Mucosa of gallbladder (tissue), 1 donor: ENCODE data around the gene XYLT1. TPM values are rescaled to one million over a fixed set of nuclear protein-coding genes. Genes with fewer than 3 reads are reported as not detected.

Experiments
- DNase-seq: peaks from one replicate; pipeline ENCODE4 v3.0.0-alpha.2; 2020; ENCODE audit warnings: low spot score
- total RNA-seq: library from RNA; stranded (reverse); gene quantifications from one replicate; pipeline ENCODE4 v1.2.1, GENCODE V29; 2021
- donor health status: DM: no; HTN: no; CAD: no.

XYLT1 gene
- total RNA-seq, 1 donor from 2014 or later = 8.6 TPM

- no peak for DNase-seq
Observed at GRCh38 chr16:17287166-17287800, 183.5 kb downstream of the XYLT1 start.

- DNase-seq = no peak
Observed at GRCh38 chr16:17286443-17286842, 184.3 kb downstream of the XYLT1 start.

- DNase-seq = no peak
Observed at GRCh38 chr16:17283016-17283415, 187.7 kb downstream of the XYLT1 start.

- no peak for DNase-seq
Observed at GRCh38 chr16:17282247-17282646, 188.5 kb downstream of the XYLT1 start.

- no peak for DNase-seq
Observed at GRCh38 chr16:17281052-17281451, 189.7 kb downstream of the XYLT1 start.

- DNase-seq = no peak
Observed at GRCh38 chr16:17278988-17279387, 191.8 kb downstream of the XYLT1 start.

- peak; percentile 59 for DNase-seq
Observed at GRCh38 chr16:17277981-17278381, 192.8 kb downstream of the XYLT1 start.

- DNase-seq = no peak
Observed at GRCh38 chr16:17276610-17277009, 194.2 kb downstream of the XYLT1 start.

- DNase-seq = no peak
Observed at GRCh38 chr16:17276010-17276530, 194.7 kb downstream of the XYLT1 start.

GRCh38 chr16:17275076-17276009 is 195.4 kb downstream of the XYLT1 start:
- DNase-seq = peak; percentile 88

- no peak for DNase-seq
Observed at GRCh38 chr16:17273142-17273561, 197.6 kb downstream of the XYLT1 start.

GRCh38 chr16:17272716-17273115 is 198.0 kb downstream of the XYLT1 start:
- no peak for DNase-seq

GRCh38 chr16:17271687-17272086 is 199.1 kb downstream of the XYLT1 start:
- DNase-seq = no peak

DNA sequence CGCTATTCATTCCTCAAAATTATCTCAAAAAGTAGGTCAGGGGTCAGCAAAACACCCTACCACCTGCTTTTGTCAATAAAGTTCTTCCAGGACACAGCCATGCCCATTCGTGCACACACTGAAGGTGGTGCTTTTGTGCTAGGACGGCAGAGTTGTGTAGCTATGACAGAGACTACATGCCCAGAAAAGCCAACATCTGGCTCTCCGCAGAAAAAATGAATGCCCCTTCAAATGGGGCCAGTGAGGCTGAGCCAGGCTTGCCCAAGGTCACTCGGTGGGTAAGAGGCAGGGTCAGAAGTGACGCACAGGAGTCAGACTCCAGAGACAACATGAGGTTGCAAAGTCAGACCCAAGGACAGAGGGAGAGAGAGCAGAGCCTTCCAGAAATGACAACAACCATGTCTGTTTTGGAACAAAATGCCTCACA is 200.1 kb downstream of the XYLT1 start:
- peak; percentile 75 for DNase-seq

DNA sequence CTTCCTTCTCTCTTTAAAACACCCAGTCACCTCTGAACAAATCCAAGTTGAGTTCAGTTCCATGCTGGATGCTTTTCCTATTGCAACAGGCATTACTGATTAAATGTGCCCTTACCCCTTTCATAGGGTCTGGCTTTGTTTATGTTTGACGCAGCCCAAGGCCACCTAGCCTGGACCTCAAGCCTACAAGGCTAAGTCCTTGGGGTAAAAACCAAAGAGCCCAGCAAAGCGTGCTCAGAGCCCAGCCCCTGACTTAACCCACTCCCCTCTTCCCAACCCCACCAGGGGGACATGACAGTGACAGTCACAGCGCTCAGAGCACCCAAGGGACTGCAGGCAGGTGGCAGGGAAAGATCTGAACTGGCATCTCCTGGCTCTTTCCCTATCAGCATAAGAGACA is 200.6 kb downstream of the XYLT1 start:
- no peak for DNase-seq

GRCh38 chr16:17269439-17269838 is 201.3 kb downstream of the XYLT1 start:
- DNase-seq = no peak

DNA sequence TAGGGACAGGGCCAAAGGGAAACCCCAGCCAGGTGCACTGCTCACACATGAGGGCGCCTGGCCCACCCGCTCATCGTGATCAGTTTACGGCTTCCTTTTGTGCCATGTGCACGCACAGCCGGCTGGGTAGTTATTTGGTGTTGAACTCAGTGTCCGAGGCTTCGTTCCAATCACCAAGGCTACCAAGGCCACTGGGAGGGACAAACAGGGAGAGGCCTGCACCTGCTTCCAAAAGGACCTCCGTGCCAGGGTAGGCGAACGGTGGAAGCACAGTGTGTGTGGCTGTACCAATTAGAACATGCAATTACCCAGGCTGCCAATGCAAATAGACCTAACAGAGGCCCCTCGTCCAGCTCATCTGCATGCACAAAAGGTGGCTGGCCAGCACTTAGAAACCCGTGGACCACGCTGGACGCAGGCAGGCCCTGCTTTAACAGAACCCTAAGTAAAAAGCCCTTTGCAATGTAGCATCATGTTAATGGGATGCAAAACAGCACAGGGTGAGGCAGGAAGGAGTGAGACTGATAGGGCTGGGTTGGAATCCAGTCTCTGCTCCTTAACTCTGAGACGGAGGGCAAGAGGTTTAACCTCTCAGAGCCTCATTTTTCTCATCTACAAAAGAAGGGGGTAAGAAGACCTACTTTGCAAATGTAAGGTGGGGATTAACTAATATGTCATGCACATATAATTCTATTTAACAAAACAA is 204.0 kb downstream of the XYLT1 start:
- DNase-seq = peak; percentile 88

- DNase-seq = no peak
Observed at GRCh38 chr16:17265154-17265553, 205.6 kb downstream of the XYLT1 start.

- DNase-seq = no peak
Observed at GRCh38 chr16:17261197-17261858, 209.4 kb downstream of the XYLT1 start.

- no peak for DNase-seq
Observed at GRCh38 chr16:17260276-17260849, 210.4 kb downstream of the XYLT1 start.

DNA sequence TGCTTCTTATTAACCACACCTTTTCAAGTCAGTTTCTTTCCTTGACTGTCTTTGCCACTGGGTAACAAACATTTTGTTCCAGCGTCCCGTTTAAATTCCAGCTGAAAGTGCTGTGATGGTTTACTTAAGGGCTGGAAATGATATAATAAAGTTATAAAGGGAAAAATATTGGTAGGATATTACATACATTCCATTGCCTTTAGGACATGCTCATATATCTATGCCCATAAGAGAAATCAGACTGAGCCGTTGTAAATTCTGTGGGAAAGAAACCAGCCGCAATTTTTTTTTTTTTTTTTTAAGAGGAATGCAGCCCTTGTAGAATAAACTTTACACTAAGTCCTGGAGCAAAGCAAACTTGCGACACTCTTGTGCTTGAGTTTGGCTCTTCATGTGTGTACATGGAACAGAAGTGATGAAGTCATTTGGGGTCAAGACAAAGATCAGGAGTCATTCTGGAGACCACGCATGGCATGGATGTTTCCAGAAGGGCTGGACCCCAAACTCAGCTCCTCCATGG is 210.9 kb downstream of the XYLT1 start:
- DNase-seq = no peak
